A549 treated with GW870086 at 1 μM for 4 hours (cell line): ENCODE results near the gene BMP5. TPM values are rescaled to one million over a fixed set of nuclear protein-coding genes. Genes with fewer than 3 reads are reported as not detected.

Source experiments
- total RNA-seq: library from RNA; stranded (reverse); fragments of 200-300 nt; extraction: Qiagen RNA extraction; gene quantifications from 5 replicates; pipeline ENCODE4 v1.2.3, GENCODE V29; 2022; ENCODE audit warnings: low read depth

Gene BMP5
- total RNA-seq, result not detected in 5 replicates

GRCh38 chr6:55875400-55875799 lies at the start of gene BMP5:
Gene BMP5, minus strand, starts transcription at chr6:55875590. Its CDS starts 725 bp downstream, at chr6:55874865.

